Measurements from ENCODE around the gene GCLM.

GRCh38 chr1:93864175-93864574 lies 45.1 kb downstream of the GCLM start:
- TF ChIP-seq CTCF (optimal IDR thresholded peaks at IDR 0.05 in 1 of 3, IDR thresholded peaks at IDR 0.05 in 1 of 3, conservative IDR thresholded peaks at IDR 0.05 in 1 of 3; ENCODE audit: extremely low read depth in 1 of 3, insufficient read depth in 2 of 3, low read length in 3 of 3) (no peak), EZH2 (IDR thresholded peaks at IDR 0.05; ENCODE audit: low read length) (no peak)
